Measurements from ENCODE around the gene PLCXD1.
"Not testable (repeated sequence)": the region's sequence is repeated elsewhere in the genome, so short reads cannot be mapped to it uniquely, and the experiment has no call there.

PLCXD1 gene

GRCh38 chrX:264634-265455 is 16.3 kb upstream of the PLCXD1 start:
- no peak for DNase-seq

- DNase-seq: no peak
Measured at GRCh38 chrX:265502-265901, 15.7 kb upstream of the PLCXD1 start.

GRCh38 chrX:267771-268261 is 13.4 kb upstream of the PLCXD1 start:
- DNase-seq: no peak

- no peak for DNase-seq
Measured at GRCh38 chrX:270848-271367, 10.3 kb upstream of the PLCXD1 start.

GRCh38 chrX:274904-275475 is 6.2 kb upstream of the PLCXD1 start:
- peak; percentile 14 for DNase-seq

GRCh38 chrX:275476-275966 is 5.7 kb upstream of the PLCXD1 start:
- no peak for DNase-seq

- peak; percentile 59 for DNase-seq
Measured at GRCh38 chrX:275967-276580, 5.1 kb upstream of the PLCXD1 start.

GRCh38 chrX:276581-277201 is 4.5 kb upstream of the PLCXD1 start:
- DNase-seq: peak; percentile 21

- not testable (repeated sequence) for DNase-seq
Measured at GRCh38 chrX:279757-280604, 1.2 kb upstream of the PLCXD1 start.

- not testable (repeated sequence) for DNase-seq
Measured at GRCh38 chrX:280722-281121, 459 bp upstream of the PLCXD1 start.

- not testable (repeated sequence) for DNase-seq
Measured at GRCh38 chrX:282000-282681, 960 bp downstream of the PLCXD1 start.

- DNase-seq: peak; percentile 96
Measured at GRCh38 chrX:283115-283845, 2.1 kb downstream of the PLCXD1 start.

GRCh38 chrX:285076-285677 is 4.0 kb downstream of the PLCXD1 start:
- no peak for DNase-seq

- no peak for DNase-seq
Measured at GRCh38 chrX:287670-288069, 6.5 kb downstream of the PLCXD1 start.

GRCh38 chrX:288561-288991 is 7.4 kb downstream of the PLCXD1 start:
- DNase-seq: no peak

- DNase-seq: no peak
Measured at GRCh38 chrX:290476-291166, 9.4 kb downstream of the PLCXD1 start.

- DNase-seq: no peak
Measured at GRCh38 chrX:291411-291901, 10.3 kb downstream of the PLCXD1 start.

- no peak for DNase-seq
Measured at GRCh38 chrX:292900-293897, 12.0 kb downstream of the PLCXD1 start.
